ENCODE measurements around the gene FNBP1L.

DNA sequence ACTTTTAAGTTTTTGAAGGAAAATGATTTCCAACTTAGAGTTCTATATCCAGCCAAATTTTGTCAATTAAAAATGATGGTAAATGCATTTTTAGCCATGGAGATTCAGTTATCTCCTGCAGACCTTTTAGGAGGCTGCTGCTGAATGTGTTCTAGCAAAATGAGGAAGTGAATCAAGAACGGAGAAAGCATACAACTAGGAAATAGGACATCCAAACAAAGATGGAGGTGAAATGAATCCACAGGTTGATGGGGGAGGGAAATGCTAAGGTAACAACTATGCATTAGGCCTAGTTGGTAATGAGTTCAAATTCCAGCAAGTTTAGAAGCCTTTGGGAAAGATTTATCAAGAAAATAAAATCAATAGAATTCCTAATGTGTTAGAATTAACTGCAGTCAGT is 80.5 kb downstream of the FNBP1L start:
- TF ChIP-seq, protein P1, sequence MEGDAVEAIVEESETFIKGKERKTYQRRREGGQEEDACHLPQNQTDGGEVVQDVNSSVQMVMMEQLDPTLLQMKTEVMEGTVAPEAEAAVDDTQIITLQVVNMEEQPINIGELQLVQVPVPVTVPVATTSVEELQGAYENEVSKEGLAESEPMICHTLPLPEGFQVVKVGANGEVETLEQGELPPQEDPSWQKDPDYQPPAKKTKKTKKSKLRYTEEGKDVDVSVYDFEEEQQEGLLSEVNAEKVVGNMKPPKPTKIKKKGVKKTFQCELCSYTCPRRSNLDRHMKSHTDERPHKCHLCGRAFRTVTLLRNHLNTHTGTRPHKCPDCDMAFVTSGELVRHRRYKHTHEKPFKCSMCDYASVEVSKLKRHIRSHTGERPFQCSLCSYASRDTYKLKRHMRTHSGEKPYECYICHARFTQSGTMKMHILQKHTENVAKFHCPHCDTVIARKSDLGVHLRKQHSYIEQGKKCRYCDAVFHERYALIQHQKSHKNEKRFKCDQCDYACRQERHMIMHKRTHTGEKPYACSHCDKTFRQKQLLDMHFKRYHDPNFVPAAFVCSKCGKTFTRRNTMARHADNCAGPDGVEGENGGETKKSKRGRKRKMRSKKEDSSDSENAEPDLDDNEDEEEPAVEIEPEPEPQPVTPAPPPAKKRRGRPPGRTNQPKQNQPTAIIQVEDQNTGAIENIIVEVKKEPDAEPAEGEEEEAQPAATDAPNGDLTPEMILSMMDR (conservative IDR thresholded peaks at IDR 0.05; ENCODE audit: low read length): no peak
- TF ChIP-seq EZH2phosphoT487 (IDR thresholded peaks at IDR 0.05; ENCODE audit: borderline replicate concordance): no peak

Data from Loucy (cell line).